SH-SY5Y (cell line): Measurements from ENCODE around the gene COBL.

Experiments used
- GATA2 ChIP-seq: IDR thresholded peaks from 2 replicates; pipeline ENCODE4 v1.6.1; 2011; ENCODE audit warnings: mild to moderate bottlenecking, low read depth, low read length
- GATA3 ChIP-seq: IDR thresholded peaks from 2 replicates; pipeline ENCODE4 v1.6.1; 2011; ENCODE audit warnings: low read depth, mild to moderate bottlenecking, low read length, moderate library complexity

GRCh38 chr7:51113560-51113959 lies 203.0 kb downstream of the COBL start:
- TF ChIP-seq GATA2 (no peak), GATA3 (no peak)
